ENCODE results near the gene PALB2. TPM values are rescaled to one million over a fixed set of nuclear protein-coding genes. Genes with fewer than 3 reads are reported as not detected.

PALB2 gene
- total and polyA plus RNA-seq, 9 of the 15 experiments (the other 6 are each of a cell fraction or from before 2014, with no cell fraction given) = 7.0 to 25.8 (median 15.2) TPM

DNA sequence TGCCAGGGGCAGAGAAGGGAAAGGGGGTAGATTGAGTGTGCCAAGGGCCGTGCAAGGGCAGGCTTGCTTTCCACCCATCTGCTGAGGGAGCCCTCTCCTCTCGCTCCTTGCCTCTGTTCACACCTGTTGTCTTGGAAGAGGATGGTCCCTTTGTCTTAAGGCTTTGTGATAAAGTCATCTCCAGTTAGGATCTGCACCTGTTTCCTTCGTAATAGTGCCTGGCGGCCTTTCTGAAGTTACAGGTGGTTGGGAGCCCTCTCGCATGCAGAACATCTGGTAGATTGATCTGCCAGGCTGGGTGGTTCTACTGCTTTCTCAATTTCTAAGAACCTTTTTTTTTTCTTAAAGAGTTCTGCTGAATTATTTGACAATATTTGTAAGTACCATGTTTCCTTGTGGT is 67.3 kb downstream of the PALB2 start:
- POLR2A ChIA-PET = no interaction called here
- 76% methylated on average over 5 of the region's 5 CpGs for WGBS (ENCODE audit: insufficient coverage, low coverage, missing lambda C conversion rate)

DNA sequence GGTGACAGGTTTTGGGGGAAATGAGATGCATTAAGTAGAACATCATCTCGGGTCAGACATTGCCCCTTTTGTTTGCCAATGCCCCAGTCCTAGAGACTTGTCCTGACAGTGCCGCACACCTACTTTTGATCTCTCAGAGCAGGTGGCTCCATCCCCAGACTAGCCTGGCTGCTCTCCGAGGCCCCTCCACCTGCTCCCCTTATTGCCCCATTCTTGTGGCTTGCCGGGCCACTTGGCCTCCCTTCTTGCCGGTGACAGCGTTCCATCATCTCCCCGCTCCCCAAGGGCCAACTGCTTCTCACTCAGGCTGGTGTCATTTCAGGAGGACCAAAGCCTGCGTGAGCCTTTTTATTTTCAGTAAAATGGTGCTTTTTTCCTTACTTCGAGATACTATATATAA is 68.7 kb downstream of the PALB2 start:
- in situ Hi-C loops (cut with MboI) (no loop called here), intact Hi-C loops (cut with micrococcal nuclease) (no loop called here)
- Histone ChIP-seq H3K27me3 (ENCODE audit: control insufficient read depth in 2 of 2, insufficient read depth in 2 of 2, low read length in 2 of 2) (no peaks in the 10 kb centered on the region), H3K4me3 (no peak overlapping the region), H3K9ac (ENCODE audit: insufficient read depth in 1 of 2, low read depth in 2 of 2, low read length in 2 of 2) (no peak overlapping the region), H3K79me2 (ENCODE audit: control insufficient read depth, insufficient read depth, low read length) (no peaks in the 10 kb centered on the region), H3K4me2 (ENCODE audit: insufficient read depth, low read length) (no peak overlapping the region), H2AFZ (ENCODE audit: low read depth, low read length) (no peak overlapping the region), H3K4me1 (replicated peaks in 1 of 2; ENCODE audit: control insufficient read depth in 2 of 2, insufficient read depth in 2 of 2, low read length in 2 of 2) (no peaks in the 10 kb centered on the region), H3K9me1 (ENCODE audit: control insufficient read depth, insufficient read depth, low read length) (no peaks in the 10 kb centered on the region), H3K27ac (ENCODE audit: extremely low read depth, low read depth, low read length) (no peak overlapping the region), H3K36me3 (ENCODE audit: control insufficient read depth, insufficient read depth, low read length) (peaks cover 63% of the 10 kb centered on the region; the same call in 2 of the 3 replicates), H3K9me3 (replicated peaks; ENCODE audit: control insufficient read depth, insufficient read depth, low read depth, low read length) (no peaks in the 10 kb centered on the region), H4K20me1 (replicated peaks; ENCODE audit: control insufficient read depth, insufficient read depth, low read length) (no peaks in the 10 kb centered on the region)
- POLR2A ChIA-PET = no interaction called here
- FAIRE-seq (no peak), DNase-seq (ENCODE audit: extremely low read depth in 1 of 4, low spot score in 3 of 4) (no peak), ATAC-seq (no peak)
- CTCF ChIA-PET (ENCODE audit: low intra/inter-chr PET ratio) = no interaction called here
- BruUV-seq (replicated peaks) = no TSS peak
- 95% methylated on average over 9 of the region's 9 CpGs for WGBS (ENCODE audit: insufficient coverage, low coverage, missing lambda C conversion rate)
- TF ChIP-seq, protein P1, sequence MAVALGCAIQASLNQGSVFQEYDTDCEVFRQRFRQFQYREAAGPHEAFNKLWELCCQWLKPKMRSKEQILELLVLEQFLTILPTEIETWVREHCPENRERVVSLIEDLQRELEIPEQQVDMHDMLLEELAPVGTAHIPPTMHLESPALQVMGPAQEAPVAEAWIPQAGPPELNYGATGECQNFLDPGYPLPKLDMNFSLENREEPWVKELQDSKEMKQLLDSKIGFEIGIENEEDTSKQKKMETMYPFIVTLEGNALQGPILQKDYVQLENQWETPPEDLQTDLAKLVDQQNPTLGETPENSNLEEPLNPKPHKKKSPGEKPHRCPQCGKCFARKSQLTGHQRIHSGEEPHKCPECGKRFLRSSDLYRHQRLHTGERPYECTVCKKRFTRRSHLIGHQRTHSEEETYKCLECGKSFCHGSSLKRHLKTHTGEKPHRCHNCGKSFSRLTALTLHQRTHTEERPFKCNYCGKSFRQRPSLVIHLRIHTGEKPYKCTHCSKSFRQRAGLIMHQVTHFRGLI (CRISPR knock-in tag; IDR thresholded peaks at IDR 0.05) = no peak
- TF ChIP-seq ZNF121 (CRISPR knock-in tag; conservative IDR thresholded peaks at IDR 0.05) (no peak), HMG20A (CRISPR knock-in tag; conservative IDR thresholded peaks at IDR 0.05) (no peak), MED1 (CRISPR knock-in tag; IDR thresholded peaks at IDR 0.05; ENCODE audit: borderline replicate concordance) (no peak), RBBP5 (IDR thresholded peaks at IDR 0.05; ENCODE audit: borderline replicate concordance, insufficient read depth, low read length, poor library complexity, severe bottlenecking) (no peak), ZNF184 (CRISPR knock-in tag; IDR thresholded peaks at IDR 0.05) (no peak), ZNF57 (CRISPR knock-in tag; IDR thresholded peaks at IDR 0.05) (no peak), MEF2A (IDR thresholded peaks at IDR 0.05; ENCODE audit: control insufficient read depth, low read depth, low read length) (no peak)
- TF ChIP-seq, protein P2, sequence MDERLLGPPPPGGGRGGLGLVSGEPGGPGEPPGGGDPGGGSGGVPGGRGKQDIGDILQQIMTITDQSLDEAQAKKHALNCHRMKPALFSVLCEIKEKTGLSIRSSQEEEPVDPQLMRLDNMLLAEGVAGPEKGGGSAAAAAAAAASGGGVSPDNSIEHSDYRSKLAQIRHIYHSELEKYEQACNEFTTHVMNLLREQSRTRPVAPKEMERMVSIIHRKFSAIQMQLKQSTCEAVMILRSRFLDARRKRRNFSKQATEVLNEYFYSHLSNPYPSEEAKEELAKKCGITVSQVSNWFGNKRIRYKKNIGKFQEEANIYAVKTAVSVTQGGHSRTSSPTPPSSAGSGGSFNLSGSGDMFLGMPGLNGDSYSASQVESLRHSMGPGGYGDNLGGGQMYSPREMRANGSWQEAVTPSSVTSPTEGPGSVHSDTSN (CRISPR knock-in tag; IDR thresholded peaks at IDR 0.05; ENCODE audit: low read depth) = no peak
- TF ChIP-seq, protein P2 (tag; conservative IDR thresholded peaks at IDR 0.05; ENCODE audit: low read depth) = no peak

More for the DNA sequence above, 67.3 kb downstream of the PALB2 start:
- H3K36me3 ChIP-seq (ENCODE audit: control insufficient read depth, insufficient read depth, low read length) = peaks cover 58% of the 10 kb centered on the region; the same call in 2 of the 3 replicates
- H3K79me2 ChIP-seq (ENCODE audit: control insufficient read depth, insufficient read depth, low read length) = no peaks in the 10 kb centered on the region
- H3K4me3 ChIP-seq = no peak overlapping the region
- no peak for DNase-seq (ENCODE audit: extremely low read depth in 1 of 4, low spot score in 3 of 4)
- no peaks in the 10 kb centered on the region for H3K9me3 ChIP-seq (replicated peaks; ENCODE audit: control insufficient read depth, insufficient read depth, low read depth, low read length)
- FAIRE-seq = no peak
- H3K9ac ChIP-seq (ENCODE audit: insufficient read depth in 1 of 2, low read depth in 2 of 2, low read length in 2 of 2) = no peak overlapping the region; a peak in 1 of 4 replicates
- H3K4me1 ChIP-seq (replicated peaks in 1 of 2; ENCODE audit: control insufficient read depth in 2 of 2, insufficient read depth in 2 of 2, low read length in 2 of 2) = no peaks in the 10 kb centered on the region
- no TSS peak for BruUV-seq (replicated peaks)
- H3K9me1 ChIP-seq (ENCODE audit: control insufficient read depth, insufficient read depth, low read length) = no peaks in the 10 kb centered on the region
- intact Hi-C loops (cut with micrococcal nuclease) (no loop called here), in situ Hi-C loops (cut with MboI) (no loop called here)
- no peaks in the 10 kb centered on the region for H3K27me3 ChIP-seq (ENCODE audit: control insufficient read depth in 2 of 2, insufficient read depth in 2 of 2, low read length in 2 of 2)
- H4K20me1 ChIP-seq (replicated peaks; ENCODE audit: control insufficient read depth, insufficient read depth, low read length) = no peaks in the 10 kb centered on the region; the same call in 1 of the 2 replicates
- no peak overlapping the region for H2AFZ ChIP-seq (ENCODE audit: low read depth, low read length)
- no peak overlapping the region for H3K27ac ChIP-seq (ENCODE audit: extremely low read depth, low read depth, low read length)
- TF ChIP-seq KLF13 (tag; IDR thresholded peaks at IDR 0.05; ENCODE audit: borderline replicate concordance, low read depth) = no peak
- no peak for TF ChIP-seq TCFL5 (CRISPR knock-in tag; conservative IDR thresholded peaks at IDR 0.05)
- H3K4me2 ChIP-seq (ENCODE audit: insufficient read depth, low read length) = no peak overlapping the region
- CTCF ChIA-PET (ENCODE audit: low intra/inter-chr PET ratio) = no interaction called here
- ATAC-seq = no peak

All from K562 (cell line).